Measurements from ENCODE around the gene AKIRIN2. TPM values are rescaled to one million over a fixed set of nuclear protein-coding genes. Genes with fewer than 3 reads are reported as not detected.

The AKIRIN2 gene
- total and polyA plus RNA-seq, 10 of the 15 experiments (the other 5 are each of a cell fraction or from before 2014, with no cell fraction given): 12.7 to 82.2 (median 42.6) TPM

DNA sequence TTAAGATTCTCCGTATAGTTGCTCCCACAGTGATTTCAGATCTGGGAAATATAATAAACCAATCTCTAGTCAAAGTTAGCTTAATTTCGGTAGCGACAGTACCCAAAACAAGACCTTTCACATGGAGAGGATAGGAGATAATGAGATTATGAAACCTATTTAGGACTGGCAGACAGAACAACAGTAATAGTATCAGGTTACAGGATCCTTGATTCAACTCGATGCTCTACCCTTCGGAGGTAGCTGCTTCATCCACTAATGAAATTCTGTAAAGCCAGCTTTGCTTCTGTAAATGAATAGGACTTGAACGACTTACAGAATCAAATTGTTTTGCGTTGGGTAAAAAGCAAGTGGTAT, 534 bp upstream of the AKIRIN2 start (continued):
- no peak for TF ChIP-seq E2F8 (IDR thresholded peaks at IDR 0.05; ENCODE audit: low read depth, partially characterized antibody)
- 0 out of 2 replicates have a peak, but pooled peaks have one; percentile 16 for TF ChIP-seq STAT1 (conservative IDR thresholded peaks at IDR 0.05)
- TF ChIP-seq, protein P1, sequence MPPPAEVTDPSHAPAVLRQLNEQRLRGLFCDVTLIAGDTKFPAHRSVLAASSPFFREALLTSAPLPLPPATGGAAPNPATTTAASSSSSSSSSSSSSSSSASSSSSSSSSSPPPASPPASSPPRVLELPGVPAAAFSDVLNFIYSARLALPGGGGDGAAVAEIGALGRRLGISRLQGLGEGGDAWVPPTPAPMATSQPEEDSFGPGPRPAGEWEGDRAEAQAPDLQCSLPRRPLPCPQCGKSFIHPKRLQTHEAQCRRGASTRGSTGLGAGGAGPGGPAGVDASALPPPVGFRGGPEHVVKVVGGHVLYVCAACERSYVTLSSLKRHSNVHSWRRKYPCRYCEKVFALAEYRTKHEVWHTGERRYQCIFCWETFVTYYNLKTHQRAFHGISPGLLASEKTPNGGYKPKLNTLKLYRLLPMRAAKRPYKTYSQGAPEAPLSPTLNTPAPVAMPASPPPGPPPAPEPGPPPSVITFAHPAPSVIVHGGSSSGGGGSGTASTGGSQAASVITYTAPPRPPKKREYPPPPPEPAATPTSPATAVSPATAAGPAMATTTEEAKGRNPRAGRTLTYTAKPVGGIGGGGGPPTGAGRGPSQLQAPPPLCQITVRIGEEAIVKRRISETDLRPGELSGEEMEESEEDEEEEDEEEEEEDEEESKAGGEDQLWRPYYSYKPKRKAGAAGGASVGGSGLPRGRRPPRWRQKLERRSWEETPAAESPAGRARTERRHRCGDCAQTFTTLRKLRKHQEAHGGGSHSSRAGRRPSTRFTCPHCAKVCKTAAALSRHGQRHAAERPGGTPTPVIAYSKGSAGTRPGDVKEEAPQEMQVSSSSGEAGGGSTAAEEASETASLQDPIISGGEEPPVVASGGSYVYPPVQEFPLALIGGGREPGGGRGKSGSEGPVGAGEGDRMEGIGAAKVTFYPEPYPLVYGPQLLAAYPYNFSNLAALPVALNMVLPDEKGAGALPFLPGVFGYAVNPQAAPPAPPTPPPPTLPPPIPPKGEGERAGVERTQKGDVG (CRISPR knock-in tag; IDR thresholded peaks at IDR 0.05): no peak
- 0 out of 2 replicates have a peak, but pooled peaks have one; percentile 9 for TF ChIP-seq RAD21 (IDR thresholded peaks at IDR 0.05; ENCODE audit: insufficient read depth, low read depth, low read length)
- no peak for TF ChIP-seq SMAD1 (IDR thresholded peaks at IDR 0.05; ENCODE audit: low read depth, partially characterized antibody)
- TF ChIP-seq BACH1 (IDR thresholded peaks at IDR 0.05; ENCODE audit: borderline replicate concordance): no peak
- TF ChIP-seq PML (IDR thresholded peaks at IDR 0.05; ENCODE audit: low read length): no peak; the same call in 1 of the 2 replicates
- TF ChIP-seq GATAD2B (conservative IDR thresholded peaks at IDR 0.05; ENCODE audit: low read depth): no peak
- no peak for TF ChIP-seq BRCA1 (IDR thresholded peaks at IDR 0.05; ENCODE audit: low read depth, low read length)
- no peak for TF ChIP-seq SIX5 (IDR thresholded peaks at IDR 0.05; ENCODE audit: low read depth, low read length, severe bottlenecking)
- TF ChIP-seq MEF2B (IDR thresholded peaks at IDR 0.05; ENCODE audit: partially characterized antibody, poor library complexity, severe bottlenecking): peak; percentile 28
- TF ChIP-seq, protein P2, sequence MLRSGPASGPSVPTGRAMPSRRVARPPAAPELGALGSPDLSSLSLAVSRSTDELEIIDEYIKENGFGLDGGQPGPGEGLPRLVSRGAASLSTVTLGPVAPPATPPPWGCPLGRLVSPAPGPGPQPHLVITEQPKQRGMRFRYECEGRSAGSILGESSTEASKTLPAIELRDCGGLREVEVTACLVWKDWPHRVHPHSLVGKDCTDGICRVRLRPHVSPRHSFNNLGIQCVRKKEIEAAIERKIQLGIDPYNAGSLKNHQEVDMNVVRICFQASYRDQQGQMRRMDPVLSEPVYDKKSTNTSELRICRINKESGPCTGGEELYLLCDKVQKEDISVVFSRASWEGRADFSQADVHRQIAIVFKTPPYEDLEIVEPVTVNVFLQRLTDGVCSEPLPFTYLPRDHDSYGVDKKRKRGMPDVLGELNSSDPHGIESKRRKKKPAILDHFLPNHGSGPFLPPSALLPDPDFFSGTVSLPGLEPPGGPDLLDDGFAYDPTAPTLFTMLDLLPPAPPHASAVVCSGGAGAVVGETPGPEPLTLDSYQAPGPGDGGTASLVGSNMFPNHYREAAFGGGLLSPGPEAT (IDR thresholded peaks at IDR 0.05; ENCODE audit: low read depth): 0 out of 2 replicates have a peak, but pooled peaks have one; percentile 5
- no peak for TF ChIP-seq BHLHE40 (IDR thresholded peaks at IDR 0.05; ENCODE audit: borderline replicate concordance in 1 of 2, low read depth in 2 of 2, low read length in 1 of 2)
- peak; percentile 1; the same call in 1 of the 2 replicates for TF ChIP-seq MXI1 (IDR thresholded peaks at IDR 0.05; ENCODE audit: low read depth, low read length)
- no peak for TF ChIP-seq ATF7 (IDR thresholded peaks at IDR 0.05; ENCODE audit: low read depth)
- no peak for TF ChIP-seq RUNX3 (IDR thresholded peaks at IDR 0.05; ENCODE audit: low read length)
- TF ChIP-seq, protein P3, sequence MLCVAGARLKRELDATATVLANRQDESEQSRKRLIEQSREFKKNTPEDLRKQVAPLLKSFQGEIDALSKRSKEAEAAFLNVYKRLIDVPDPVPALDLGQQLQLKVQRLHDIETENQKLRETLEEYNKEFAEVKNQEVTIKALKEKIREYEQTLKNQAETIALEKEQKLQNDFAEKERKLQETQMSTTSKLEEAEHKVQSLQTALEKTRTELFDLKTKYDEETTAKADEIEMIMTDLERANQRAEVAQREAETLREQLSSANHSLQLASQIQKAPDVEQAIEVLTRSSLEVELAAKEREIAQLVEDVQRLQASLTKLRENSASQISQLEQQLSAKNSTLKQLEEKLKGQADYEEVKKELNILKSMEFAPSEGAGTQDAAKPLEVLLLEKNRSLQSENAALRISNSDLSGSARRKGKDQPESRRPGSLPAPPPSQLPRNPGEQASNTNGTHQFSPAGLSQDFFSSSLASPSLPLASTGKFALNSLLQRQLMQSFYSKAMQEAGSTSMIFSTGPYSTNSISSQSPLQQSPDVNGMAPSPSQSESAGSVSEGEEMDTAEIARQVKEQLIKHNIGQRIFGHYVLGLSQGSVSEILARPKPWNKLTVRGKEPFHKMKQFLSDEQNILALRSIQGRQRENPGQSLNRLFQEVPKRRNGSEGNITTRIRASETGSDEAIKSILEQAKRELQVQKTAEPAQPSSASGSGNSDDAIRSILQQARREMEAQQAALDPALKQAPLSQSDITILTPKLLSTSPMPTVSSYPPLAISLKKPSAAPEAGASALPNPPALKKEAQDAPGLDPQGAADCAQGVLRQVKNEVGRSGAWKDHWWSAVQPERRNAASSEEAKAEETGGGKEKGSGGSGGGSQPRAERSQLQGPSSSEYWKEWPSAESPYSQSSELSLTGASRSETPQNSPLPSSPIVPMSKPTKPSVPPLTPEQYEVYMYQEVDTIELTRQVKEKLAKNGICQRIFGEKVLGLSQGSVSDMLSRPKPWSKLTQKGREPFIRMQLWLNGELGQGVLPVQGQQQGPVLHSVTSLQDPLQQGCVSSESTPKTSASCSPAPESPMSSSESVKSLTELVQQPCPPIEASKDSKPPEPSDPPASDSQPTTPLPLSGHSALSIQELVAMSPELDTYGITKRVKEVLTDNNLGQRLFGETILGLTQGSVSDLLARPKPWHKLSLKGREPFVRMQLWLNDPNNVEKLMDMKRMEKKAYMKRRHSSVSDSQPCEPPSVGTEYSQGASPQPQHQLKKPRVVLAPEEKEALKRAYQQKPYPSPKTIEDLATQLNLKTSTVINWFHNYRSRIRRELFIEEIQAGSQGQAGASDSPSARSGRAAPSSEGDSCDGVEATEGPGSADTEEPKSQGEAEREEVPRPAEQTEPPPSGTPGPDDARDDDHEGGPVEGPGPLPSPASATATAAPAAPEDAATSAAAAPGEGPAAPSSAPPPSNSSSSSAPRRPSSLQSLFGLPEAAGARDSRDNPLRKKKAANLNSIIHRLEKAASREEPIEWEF (IDR thresholded peaks at IDR 0.05; ENCODE audit: insufficient replicate concordance, low read depth, low read length): no peak

Measured in GM12878 (cell line).